K562 (cell line): ENCODE results near the gene PPP4C. TPM values are rescaled to one million over a fixed set of nuclear protein-coding genes. Genes with fewer than 3 reads are reported as not detected.

Experiments
- BRD4 ChIP-seq: fragments of 200-600 bp; sonication (generic); IDR thresholded peaks from 2 replicates; pipeline ENCODE4 v1.6.1; 2017; ENCODE audit warnings: inconsistent platforms
- E4F1 ChIP-seq: fragments of 250-450 bp; sonication (Bioruptor Pico); IDR thresholded peaks from 2 replicates; pipeline ENCODE4 v1.5.0; 2021; ENCODE audit warnings: mild to moderate bottlenecking, borderline replicate concordance
- ELK1 ChIP-seq: sonication (generic); formaldehyde crosslinking; IDR thresholded peaks from 2 replicates; pipeline ENCODE4 v1.8.1; 2022; ENCODE audit warnings: missing genetic modification reagents
- GTF2A2 ChIP-seq: IDR thresholded peaks from 2 replicates; pipeline ENCODE4 v1.6.1; 2016; ENCODE audit warnings: mild to moderate bottlenecking, missing genetic modification characterization, missing compliant biosample characterization
- HMG20B ChIP-seq: fragments of 250-450 bp; sonication (Bioruptor Pico); IDR thresholded peaks from 2 replicates; pipeline ENCODE4 v1.5.0; 2021; ENCODE audit warnings: mild to moderate bottlenecking
- ILF3 ChIP-seq: fragments of 450-650 bp; IDR thresholded peaks from 2 replicates; pipeline ENCODE4 v1.6.1; 2018; ENCODE audit warnings: antibody characterized with exemption, mild to moderate bottlenecking, moderate library complexity, borderline replicate concordance
- KLF16 ChIP-seq: IDR thresholded peaks from 2 replicates; pipeline ENCODE4 v1.6.1; 2016; ENCODE audit warnings: antibody characterized with exemption
- KLF6 ChIP-seq: fragments of 250-450 bp; sonication (Bioruptor Pico); IDR thresholded peaks from 2 replicates; pipeline ENCODE4 v1.4.0; 2020; ENCODE audit warnings: mild to moderate bottlenecking, moderate library complexity, borderline replicate concordance
- PURB ChIP-seq: sonication (generic); formaldehyde crosslinking; IDR thresholded peaks from 2 replicates; pipeline ENCODE4 v1.9.0; 2021; ENCODE audit warnings: low read depth, mild to moderate bottlenecking, missing genetic modification reagents
- SIN3B ChIP-seq: fragments of 450-650 bp; IDR thresholded peaks from 2 replicates; pipeline ENCODE4 v1.6.1; 2017; ENCODE audit warnings: low read depth, mild to moderate bottlenecking, moderate library complexity
- SUPT5H ChIP-seq: fragments of 450-650 bp; IDR thresholded peaks from 2 replicates; pipeline ENCODE4 v1.6.1; 2016
- TEAD2 ChIP-seq: fragments of 450-650 bp; IDR thresholded peaks from 2 replicates; pipeline ENCODE4 v1.6.1; 2016; ENCODE audit warnings: missing genetic modification characterization, control low read depth, missing compliant biosample characterization
- TSHZ1 ChIP-seq: fragments of 250-450 bp; sonication (Bioruptor Pico); IDR thresholded peaks from 2 replicates; pipeline ENCODE4 v1.4.0; 2020; ENCODE audit warnings: mild to moderate bottlenecking, moderate library complexity
- UBTF ChIP-seq, 2 experiments: IDR thresholded peaks; 2 replicates each; pipeline ENCODE4 v1.6.1; 2012; ENCODE audit warnings: improper control_type of control experiment in 2 of 2, low read depth in 2 of 2, low read length in 2 of 2, borderline replicate concordance in 1 of 2
- XRCC5 ChIP-seq: fragments of 200-400 bp; formaldehyde crosslinking; IDR thresholded peaks from 2 replicates; pipeline ENCODE4 v1.6.1; 2017; ENCODE audit warnings: low read depth, mild to moderate bottlenecking, low read length
- ZBED1 ChIP-seq: IDR thresholded peaks from 2 replicates; pipeline ENCODE4 v1.6.1; 2014
- ZBTB34 ChIP-seq: fragments of 250-450 bp; sonication (Bioruptor Pico); IDR thresholded peaks from 2 replicates; pipeline ENCODE4 v1.8.0; 2021; ENCODE audit warnings: mild to moderate bottlenecking, moderate library complexity
- polyA plus RNA-seq, 8 experiments: library from polyadenylated mRNA; depleted of rRNA in 4 of 8; stranded (reverse) in 5 of 8; unstranded in 3 of 8; fragments of >200 nt; fragmentation: Nextera tagmentation in 2 of 8; fragmentation: Illumina TruSeq in 1 of 8; extraction: Ambion mirVana in 2 of 8; extraction: Trizol in 1 of 8; gene quantifications; 2 replicates each; pipeline versions ENCODE4 v1.2.1 to v1.2.3, GENCODE V29; 2011 to 2014; ENCODE audit warnings: inconsistent platforms in 1 of 8, missing spikeins in 1 of 8
- total RNA-seq, 7 experiments: library from RNA; depleted of rRNA in 6 of 7; stranded (reverse); fragments of >200 nt in 6 of 7; fragmentation: Illumina TruSeq in 2 of 7; extraction: Trizol in 2 of 7; gene quantifications; 2 replicates each; pipeline versions ENCODE4 v1.2.1 to v1.2.3, GENCODE V29; 2011 to 2021; ENCODE audit warnings: low replicate concordance in 1 of 7

The PPP4C gene
- total and polyA plus RNA-seq, 9 of the 15 experiments (the other 6 are each of a cell fraction or from before 2014, with no cell fraction given) = 3.5 to 183 (median 131) TPM

- TF ChIP-seq ELK1 (CRISPR knock-in tag) = no peak
- TF ChIP-seq BRD4 = no peak
- TF ChIP-seq ZBED1 = no peak
- no peak for TF ChIP-seq ZBTB34
- no peak for TF ChIP-seq GTF2A2 (tag)
- TF ChIP-seq KLF16 = peak; percentile 6; the same call in 1 of the 2 replicates
- no peak for TF ChIP-seq E4F1 (CRISPR knock-in tag)
- TF ChIP-seq HMG20B = no peak
- peak; percentile 31 to 67; a peak in 1 of 4 replicates for TF ChIP-seq UBTF (IDR thresholded peaks at IDR 0.05; ENCODE audit: borderline replicate concordance in 1 of 2, low read depth in 2 of 2, low read length in 2 of 2)
- no peak for TF ChIP-seq TEAD2
- TF ChIP-seq XRCC5 = 0 out of 2 replicates have a peak, but pooled peaks have one; percentile 19
- no peak for TF ChIP-seq SIN3B
- no peak for TF ChIP-seq TSHZ1
- TF ChIP-seq KLF6 = no peak
- TF ChIP-seq ILF3 = no peak
- peak; percentile 76 for TF ChIP-seq SUPT5H
- no peak for TF ChIP-seq PURB
Observed at GRCh38 chr16:30091474-30092372, 15.9 kb downstream of the PPP4C start, which contains the start of gene TBX6 (continued).
